GM18507 (cell line): Measurements from ENCODE around the gene IFITM10.
"Not testable (repeated sequence)": the region's sequence is repeated elsewhere in the genome, so short reads cannot be mapped to it uniquely, and the experiment has no call there.

Source experiments
- DNase-seq: peaks from one replicate; pipeline ENCODE4 v3.0.0; 2011; ENCODE audit warnings: low read depth; ENCODE audit not compliant: insufficient read length; ENCODE audit errors: extremely low spot score
- FAIRE-seq: peaks from 2 replicates; lab custom pipeline; 2011; peaks lifted over from hg19 to GRCh38; lab: Jason Lieb, UNC

The IFITM10 gene

GRCh38 chr11:1779034-1779805 is 28.8 kb upstream of the IFITM10 start:
- FAIRE-seq (no peak), DNase-seq (no peak)

DNA sequence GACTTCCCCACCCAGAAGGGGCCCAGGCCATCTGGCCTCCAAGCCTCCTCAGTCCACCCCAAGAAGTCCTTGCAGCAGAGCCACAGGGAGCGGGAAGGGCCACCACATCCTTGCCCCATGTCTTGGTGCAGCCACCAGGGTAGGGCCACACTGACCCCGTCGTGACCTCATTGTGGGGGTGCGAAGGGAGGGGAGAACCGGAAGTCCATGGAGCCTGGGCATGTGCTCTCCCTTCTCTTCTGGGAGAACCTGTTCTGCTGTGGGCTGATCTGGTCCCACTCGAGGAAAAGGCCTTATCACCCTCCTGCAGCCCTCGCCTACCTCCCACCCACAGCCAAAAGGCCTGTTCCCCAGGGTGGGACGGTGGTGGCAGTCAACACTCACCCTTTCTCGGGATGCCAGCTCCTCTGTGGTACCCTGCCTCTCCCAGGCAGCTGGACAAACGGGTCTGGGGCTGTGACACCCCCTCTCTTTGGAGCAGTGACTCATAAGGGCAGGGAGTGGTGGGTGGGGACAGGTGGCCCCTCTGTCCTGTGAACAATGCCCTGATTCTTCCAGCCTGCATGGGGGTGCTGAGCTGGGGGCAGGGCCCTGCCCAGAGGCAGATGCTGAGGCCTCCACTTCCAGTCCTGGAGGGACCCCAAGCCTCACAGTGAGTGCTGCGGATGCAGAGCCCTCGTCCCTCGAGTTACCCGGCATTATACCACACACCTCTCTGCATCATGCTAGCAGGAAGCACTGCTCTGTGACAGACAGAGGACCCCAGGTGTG is 27.9 kb upstream of the IFITM10 start:
- no peak for FAIRE-seq
- no peak for DNase-seq

- FAIRE-seq = no peak
Measured at GRCh38 chr11:1777737-1778136, 27.3 kb upstream of the IFITM10 start.

GRCh38 chr11:1776944-1777715 is 26.7 kb upstream of the IFITM10 start:
- DNase-seq (no peak), FAIRE-seq (no peak)

More at GRCh38 chr11:1777737-1778136, 27.3 kb upstream of the IFITM10 start:
- no peak for DNase-seq

DNA sequence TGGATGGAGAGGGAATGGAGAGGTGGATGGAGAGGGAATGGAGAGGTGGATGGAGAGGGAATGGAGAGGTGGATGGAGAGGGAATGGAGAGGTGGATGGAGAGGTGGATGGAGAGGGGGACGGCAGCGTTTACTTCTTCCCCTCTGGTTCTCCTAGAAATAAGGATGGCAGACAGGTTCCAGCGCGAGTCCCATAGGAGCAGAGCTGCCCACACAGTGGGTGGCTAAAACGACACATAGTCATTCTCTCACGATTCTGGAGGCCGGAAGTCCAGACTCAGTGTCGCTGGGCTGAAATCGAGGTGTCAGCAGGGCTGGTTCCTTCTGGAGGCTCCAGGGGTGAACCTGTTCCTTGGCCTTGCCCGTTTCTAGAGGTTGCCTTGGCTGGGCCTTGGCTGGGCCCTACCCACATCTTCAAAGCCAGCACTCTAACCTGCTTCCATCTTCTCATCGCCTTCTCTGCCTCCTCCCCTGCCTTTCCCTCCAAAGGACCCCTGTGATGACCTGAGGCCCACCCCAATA is 26.0 kb upstream of the IFITM10 start:
- FAIRE-seq = no peak
- DNase-seq = no peak

- FAIRE-seq (no peak), DNase-seq (no peak)
Measured at GRCh38 chr11:1774886-1775285, 24.5 kb upstream of the IFITM10 start.

- DNase-seq (no peak), FAIRE-seq (no peak)
Measured at GRCh38 chr11:1773994-1774550, 23.7 kb upstream of the IFITM10 start.

DNA sequence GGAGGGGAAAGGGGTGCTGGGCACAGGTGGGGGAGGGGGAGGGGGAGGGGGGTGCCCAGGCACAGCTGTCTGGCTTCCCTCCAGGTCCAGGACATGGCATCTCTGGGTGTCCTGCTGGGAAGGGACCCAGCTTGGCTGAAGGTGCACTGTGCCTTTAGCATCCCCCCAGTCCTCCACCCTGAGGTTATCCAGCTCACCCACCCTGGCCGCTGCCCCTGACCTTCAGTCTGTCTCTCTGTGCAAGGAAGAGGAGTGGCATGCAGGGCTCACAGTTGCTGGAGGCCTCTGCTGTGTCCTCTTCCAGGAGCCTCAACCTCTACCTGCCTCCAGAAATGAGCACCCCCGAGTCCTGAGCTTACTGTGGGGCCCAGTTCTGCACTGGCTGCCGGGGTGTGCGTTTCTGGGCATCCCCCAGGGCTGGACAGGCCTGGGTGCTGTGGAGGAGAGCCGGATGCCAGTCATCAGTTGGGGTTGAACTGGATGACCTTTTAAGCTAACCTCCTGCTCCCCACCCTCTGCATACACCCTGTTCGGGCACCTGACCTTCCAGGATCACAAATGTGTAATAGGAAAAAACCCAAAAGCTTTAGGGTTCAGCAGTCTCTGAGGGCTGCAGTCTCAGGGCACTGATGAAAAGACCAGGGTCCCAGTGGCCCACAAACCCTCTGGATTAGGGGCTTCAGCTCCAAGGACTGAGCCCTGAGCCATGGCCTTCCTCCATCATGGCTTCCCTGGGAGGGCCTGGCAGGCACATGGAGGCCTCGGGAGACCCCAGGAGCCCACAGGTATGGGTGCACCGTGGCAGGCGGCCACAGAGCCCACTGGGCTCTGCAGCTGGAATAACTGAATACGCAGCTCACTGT is 23.0 kb upstream of the IFITM10 start:
- no peak for FAIRE-seq
- DNase-seq = no peak

DNA sequence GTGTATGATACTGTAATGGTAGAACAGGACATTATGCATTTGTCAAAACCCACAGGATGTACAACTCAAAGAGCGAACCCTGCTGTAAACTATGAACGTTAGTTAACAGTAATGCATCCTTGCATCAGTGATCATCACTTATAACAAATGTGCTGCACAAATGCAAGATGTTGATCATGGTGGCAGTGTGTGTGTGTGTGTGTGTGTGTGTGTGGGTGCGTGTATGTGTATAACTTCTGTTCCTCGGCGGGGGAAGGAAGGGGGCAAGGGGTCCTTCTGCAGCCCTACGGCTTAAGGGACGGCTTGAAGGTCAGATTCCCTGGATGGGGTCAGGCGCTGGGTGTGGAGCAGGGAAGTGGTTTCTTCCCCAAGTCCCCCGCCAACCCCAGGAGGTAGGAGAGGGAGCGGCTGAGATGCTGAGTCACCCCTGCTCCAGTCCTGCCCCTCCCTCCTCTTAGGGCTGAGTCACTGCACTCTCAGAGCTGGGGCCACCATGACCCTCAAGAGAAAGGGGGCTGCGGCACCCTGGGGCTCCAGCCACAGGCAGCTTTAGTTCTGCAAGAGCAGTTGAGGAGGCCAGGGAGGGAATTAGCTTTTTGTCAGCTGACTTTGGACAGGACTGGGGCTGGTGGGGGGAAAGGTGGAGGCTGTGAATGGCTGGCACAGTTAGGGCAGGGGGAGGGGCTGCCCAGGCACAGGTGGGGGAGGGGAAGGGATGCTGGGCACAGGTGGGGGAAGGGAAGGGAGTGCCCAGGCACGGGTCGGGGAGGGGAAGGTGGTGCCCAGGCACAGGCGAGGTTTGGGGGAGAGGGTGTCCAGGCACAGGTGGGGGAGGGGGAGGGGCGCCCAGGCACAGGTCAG is 22.1 kb upstream of the IFITM10 start:
- FAIRE-seq (no peak), DNase-seq (no peak)

DNA sequence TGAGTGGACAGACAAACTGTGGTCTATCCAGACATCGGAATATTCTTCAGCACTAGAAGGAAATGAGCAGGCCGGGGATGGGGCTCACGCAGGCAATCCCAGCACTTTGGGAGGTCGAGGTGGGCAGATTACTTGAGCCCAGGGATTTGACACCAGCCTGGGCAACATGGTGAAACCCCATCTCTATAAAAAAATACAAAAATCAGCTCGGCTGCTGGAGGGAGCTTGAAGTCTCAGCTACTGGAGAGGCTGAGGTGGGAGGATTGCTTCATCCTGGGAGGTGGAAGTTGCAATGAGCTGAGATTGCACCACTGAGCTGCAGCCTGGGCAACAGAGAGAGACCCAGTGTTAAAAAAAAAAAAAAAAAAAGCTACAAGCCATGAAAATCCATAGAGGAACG is 21.3 kb upstream of the IFITM10 start:
- DNase-seq = no peak
- FAIRE-seq = no peak

- DNase-seq (no peak), FAIRE-seq (no peak)
Measured at GRCh38 chr11:1771273-1771672, 20.9 kb upstream of the IFITM10 start.

DNA sequence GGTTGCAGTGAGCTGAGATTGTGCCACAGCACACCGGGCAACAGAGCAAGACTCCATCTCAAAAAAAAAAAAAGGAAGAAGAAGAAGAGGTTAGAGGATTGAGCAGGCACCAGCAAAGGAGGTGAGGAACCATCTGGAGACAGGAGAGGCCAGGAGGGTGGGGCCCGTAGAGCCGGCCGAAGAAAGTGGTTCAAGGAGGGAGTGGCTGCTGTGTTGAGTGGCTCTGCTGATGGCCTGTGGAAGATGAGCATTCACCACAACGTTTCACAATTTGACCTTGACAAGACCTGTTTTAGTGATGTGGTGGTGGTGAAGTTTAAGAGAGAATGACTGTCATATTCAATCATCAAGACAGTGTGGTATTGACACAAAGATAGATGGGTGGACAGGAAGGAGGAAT is 20.1 kb upstream of the IFITM10 start:
- DNase-seq = no peak
- no peak for FAIRE-seq

DNA sequence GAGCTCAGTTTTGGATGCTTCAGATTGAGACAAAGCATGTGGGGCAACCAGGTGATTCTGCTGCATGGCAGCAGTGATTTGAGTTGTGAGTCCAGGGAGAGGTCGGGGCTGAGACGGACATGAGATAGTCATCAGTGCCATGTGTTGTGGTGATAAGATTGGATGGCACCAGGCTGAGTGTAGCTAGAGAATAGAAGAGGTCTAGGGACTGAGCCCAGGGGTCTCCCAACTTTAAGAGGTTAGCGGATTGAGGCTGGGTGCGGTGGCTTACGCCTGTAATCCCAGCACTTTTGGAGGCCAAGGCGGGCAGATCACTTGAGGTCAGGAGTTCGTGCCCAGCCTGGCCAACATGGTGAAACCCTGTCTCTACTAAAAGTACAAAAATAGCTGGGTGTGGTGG is 19.7 kb upstream of the IFITM10 start:
- DNase-seq (no peak), FAIRE-seq (no peak)

DNA sequence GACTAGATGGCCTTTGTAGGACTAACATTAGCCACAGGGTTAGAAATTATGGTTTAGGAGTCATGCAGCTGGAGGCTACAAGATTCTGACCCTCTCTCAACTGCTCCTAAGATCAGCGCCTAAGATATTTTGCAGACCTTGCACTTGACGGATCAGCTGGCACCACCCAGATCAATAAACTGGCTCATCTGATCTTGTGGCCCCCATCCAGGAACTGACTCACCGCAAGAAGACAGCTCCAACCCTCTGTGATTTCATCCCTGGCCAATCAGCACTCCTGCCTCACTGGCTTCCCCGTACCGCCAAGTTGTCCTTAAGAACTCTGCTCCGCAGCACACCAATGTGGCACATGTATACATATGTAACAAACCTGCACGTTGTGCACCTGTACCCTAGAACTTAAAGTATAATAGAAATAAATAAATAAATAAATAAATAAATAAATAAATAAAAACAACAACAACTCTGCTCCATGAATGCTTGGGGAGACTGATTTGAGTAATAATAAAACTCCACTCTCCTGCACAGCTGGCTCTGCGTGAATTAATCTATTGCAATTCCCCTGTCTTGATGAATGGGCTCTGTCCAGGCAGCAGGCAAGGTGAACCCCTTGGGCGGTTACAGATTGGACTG is 19.0 kb upstream of the IFITM10 start:
- not testable (repeated sequence) for DNase-seq, FAIRE-seq

DNA sequence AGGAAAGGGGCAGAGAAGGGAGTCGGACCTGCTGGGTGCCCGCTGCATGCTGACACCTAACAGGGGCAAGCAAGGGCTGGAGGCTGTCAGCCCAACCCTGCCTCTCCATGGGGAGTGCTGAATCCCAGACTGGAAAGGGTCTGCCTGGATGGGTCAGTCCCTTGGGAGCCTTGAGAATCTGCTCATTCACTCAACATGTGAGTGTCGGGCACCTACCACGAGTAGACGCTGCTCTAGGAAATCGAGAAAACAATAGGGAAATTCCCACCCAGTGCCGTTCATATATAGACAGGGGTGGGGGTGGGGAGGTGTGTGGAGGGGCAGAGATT is 17.7 kb upstream of the IFITM10 start:
- DNase-seq (no peak), FAIRE-seq (no peak)

DNA sequence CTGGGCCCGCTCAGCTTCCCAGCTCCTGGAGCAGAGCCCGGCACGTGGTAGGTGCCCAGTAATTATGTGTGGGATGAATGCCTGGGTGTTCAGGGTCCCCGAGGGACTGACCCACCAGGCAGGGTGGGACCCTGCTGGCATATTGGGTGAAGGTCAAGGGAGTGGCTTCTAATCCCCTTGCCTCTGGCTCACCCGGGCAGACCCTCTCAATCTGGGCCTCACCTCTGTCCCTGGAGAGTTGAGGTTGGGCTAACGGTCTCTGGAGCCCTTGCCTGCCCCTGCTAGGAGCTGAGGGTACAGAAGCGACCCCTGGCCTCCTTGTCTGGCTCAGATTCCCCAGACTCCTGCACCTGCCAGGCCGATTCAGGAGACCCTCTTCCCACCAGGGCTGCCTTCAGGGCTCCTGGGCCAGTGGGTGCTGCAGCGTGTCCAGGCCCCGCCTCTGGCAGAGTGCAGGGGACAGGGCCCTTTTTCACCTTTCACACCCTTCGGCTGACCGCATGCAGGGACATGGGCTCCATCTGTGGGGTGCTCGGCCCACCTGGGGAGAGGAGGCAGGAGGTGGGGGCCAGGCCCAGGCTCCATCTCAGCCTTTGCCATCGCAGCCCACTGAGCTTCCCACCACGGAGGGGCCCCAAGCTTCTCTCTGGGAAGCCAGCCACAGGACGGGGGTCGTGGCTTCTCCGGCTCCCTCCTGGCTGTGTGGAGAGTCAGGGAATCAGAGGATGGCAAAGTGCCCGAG is 17.2 kb upstream of the IFITM10 start:
- DNase-seq (no peak), FAIRE-seq (no peak)
